SK-N-SH (cell line): Measurements from ENCODE around the gene NPAS3. TPM values are rescaled to one million over a fixed set of nuclear protein-coding genes. Genes with fewer than 3 reads are reported as not detected.

Experiments
- CTCF ChIA-PET: fragments of 300-600, 350-600 bp; formaldehyde crosslinking; extraction: SDS; loops from one replicate; lab custom pipeline; 2021; lab: Yijun Ruan, JAX
- POLR2A ChIA-PET: fragments of 350-600 bp; sonication (Branson Sonifier 250); formaldehyde crosslinking; extraction: SDS; loops from one replicate; lab custom pipeline; 2020; ENCODE audit warnings: antibody characterized with exemption, inconsistent platforms; lab: Yijun Ruan, JAX
- DNase-seq: peaks from one replicate; pipeline ENCODE4 v3.0.0; 2012
- H2AFZ ChIP-seq: fragments of 200-600 bp; sonication (generic); 2 replicates; pipeline ENCODE4 v1.8.1; 2016; ENCODE audit warnings: antibody characterized with exemption, mild to moderate bottlenecking, low read depth
- H3F3A ChIP-seq: fragments of 200-600 bp; sonication (generic); replicated peaks from 2 replicates; pipeline ENCODE3; 2016; ENCODE audit warnings: antibody characterized with exemption, mild to moderate bottlenecking; ENCODE audit not compliant: insufficient read depth
- H3K27ac ChIP-seq, 2 experiments: fragments of 200-500 bp in 1 of 2; fragments of 200-600 bp in 1 of 2; sonication (Bioruptor generic) in 1 of 2; sonication (generic), shearing (Covaris generic) in 1 of 2; 2 replicates each; pipeline versions ENCODE4 v1.5.1 to v1.6.1; 2014 to 2016; ENCODE audit warnings: low read depth in 2 of 2, inconsistent platforms in 1 of 2, low read length in 1 of 2, mild to moderate bottlenecking in 1 of 2, mixed read lengths in 1 of 2
- H3K27me3 ChIP-seq: fragments of 200-600 bp; sonication (generic), shearing (Covaris generic); 2 replicates; pipeline ENCODE4 v1.6.1; 2016; ENCODE audit warnings: mixed run types; ENCODE audit not compliant: insufficient read depth
- H3K36me3 ChIP-seq, 2 experiments: fragments of 200-500 bp in 1 of 2; fragments of 200-600 bp in 1 of 2; sonication (Bioruptor generic) in 1 of 2; sonication (generic) in 1 of 2; replicated peaks in 1 of 2; 2 replicates each; pipeline versions ENCODE3 to v1.5.1; 2014 to 2016; ENCODE audit warnings: low read length in 1 of 2, mild to moderate bottlenecking in 1 of 2; ENCODE audit not compliant: insufficient read depth in 2 of 2, control insufficient read depth in 1 of 2
- H3K4me1 ChIP-seq, 2 experiments: fragments of 200-500 bp in 1 of 2; fragments of 200-600 bp in 1 of 2; sonication (Bioruptor generic) in 1 of 2; sonication (generic), shearing (Covaris generic) in 1 of 2; 2 replicates each; pipeline versions ENCODE4 v1.5.1 to v1.6.1; 2014 to 2016; ENCODE audit warnings: low read depth in 1 of 2, low read length in 1 of 2, mixed run types in 1 of 2; ENCODE audit not compliant: insufficient read depth in 2 of 2, control insufficient read depth in 1 of 2
- H3K4me2 ChIP-seq: fragments of 200-600 bp; sonication (generic), shearing (Covaris generic); 2 replicates; pipeline ENCODE4 v1.6.1; 2017; ENCODE audit warnings: mixed run types
- H3K4me3 ChIP-seq, 2 experiments: fragments of 200-500 bp in 1 of 2; fragments of 200-600 bp in 1 of 2; sonication (Bioruptor generic) in 1 of 2; sonication (generic), shearing (Covaris generic) in 1 of 2; 2 replicates each; pipeline versions ENCODE4 v1.5.1 to v1.8.1; 2014 to 2016; ENCODE audit warnings: low read depth in 2 of 2, inconsistent platforms in 1 of 2, low read length in 1 of 2, mild to moderate bottlenecking in 1 of 2, mixed read lengths in 1 of 2, moderate library complexity in 1 of 2
- H3K79me2 ChIP-seq: fragments of 200-600 bp; sonication (generic); 2 replicates; pipeline ENCODE4 v1.8.1; 2017; ENCODE audit warnings: mild to moderate bottlenecking; ENCODE audit not compliant: insufficient read depth
- H3K9ac ChIP-seq: fragments of 200-600 bp; sonication (generic); 2 replicates; pipeline ENCODE4 v1.6.1; 2017; ENCODE audit warnings: mixed run types
- H3K9me2 ChIP-seq: fragments of 200-600 bp; sonication (generic); 2 replicates; pipeline ENCODE4 v1.6.1; 2017; ENCODE audit warnings: mixed run types
- H3K9me3 ChIP-seq: fragments of 200-600 bp; sonication (generic); 2 replicates; pipeline ENCODE4 v1.6.1; 2017; ENCODE audit warnings: mixed run types, mild to moderate bottlenecking, moderate library complexity
- H4K20me1 ChIP-seq: fragments of 200-600 bp; sonication (generic); 2 replicates; pipeline ENCODE4 v1.6.1; 2017; ENCODE audit warnings: mild to moderate bottlenecking, mixed run types; ENCODE audit not compliant: insufficient read depth
- ELF1 ChIP-seq: IDR thresholded peaks from 2 replicates; pipeline ENCODE4 v1.4.0; 2012
- EZH2phosphoT487 ChIP-seq: fragments of 200-600 bp; sonication (generic); IDR thresholded peaks from 2 replicates; pipeline ENCODE4 v1.6.1; 2017; ENCODE audit warnings: low read depth, mixed run types, mild to moderate bottlenecking, antibody characterized with exemption, moderate library complexity, borderline replicate concordance
- FOXJ3 ChIP-seq: sonication (generic); formaldehyde crosslinking; IDR thresholded peaks from 2 replicates; pipeline ENCODE4 v1.5.1; 2020; ENCODE audit warnings: mild to moderate bottlenecking, missing genetic modification reagents
- FOXM1 ChIP-seq: IDR thresholded peaks from 2 replicates; pipeline ENCODE4 v1.4.0; 2012; ENCODE audit warnings: low read depth, mild to moderate bottlenecking
- MXI1 ChIP-seq: IDR thresholded peaks from 2 replicates; pipeline ENCODE4 v1.6.1; 2012; ENCODE audit warnings: mild to moderate bottlenecking, low read depth, low read length, improper control_type of control experiment
- RFX5 ChIP-seq: IDR thresholded peaks from 2 replicates; pipeline ENCODE4 v1.6.1; 2012; ENCODE audit warnings: mild to moderate bottlenecking, improper control_type of control experiment, low read length
- RXRA ChIP-seq: IDR thresholded peaks from 2 replicates; pipeline ENCODE4 v1.4.0; 2012; ENCODE audit warnings: low read depth, mild to moderate bottlenecking, borderline replicate concordance
- TCF12 ChIP-seq: IDR thresholded peaks from 2 replicates; pipeline ENCODE4 v1.4.0; 2012
- WGBS: methylation state at CpG from one replicate; pipeline ENCODE4 v1.1.6; 2017; ENCODE audit warnings: low lambda C conversion rate; 5-methylcytosine and 5-hydroxymethylcytosine counted together
- polyA plus RNA-seq, 3 experiments: library from polyadenylated mRNA; depleted of rRNA; stranded (reverse); fragments of >200 nt; gene quantifications; 2 replicates each; pipeline ENCODE4 v1.2.3, GENCODE V29; 2012
- TF ChIP-seq, protein P1 (sequence below): IDR thresholded peaks from 2 replicates; pipeline ENCODE4 v1.6.1; 2012; ENCODE audit warnings: mild to moderate bottlenecking, low read depth, low read length, moderate library complexity
- TF ChIP-seq, protein P2 (sequence below): IDR thresholded peaks from 2 replicates; pipeline ENCODE4 v1.4.0; 2012; ENCODE audit warnings: low read depth
- TF ChIP-seq, protein P3 (sequence below): IDR thresholded peaks from 2 replicates; pipeline ENCODE4 v1.4.0; 2012; ENCODE audit warnings: low read depth, borderline replicate concordance

NPAS3 gene
- polyA plus RNA-seq, 1 of the 3 experiments (the other 2 are of a cell fraction), result 4.3 TPM

DNA sequence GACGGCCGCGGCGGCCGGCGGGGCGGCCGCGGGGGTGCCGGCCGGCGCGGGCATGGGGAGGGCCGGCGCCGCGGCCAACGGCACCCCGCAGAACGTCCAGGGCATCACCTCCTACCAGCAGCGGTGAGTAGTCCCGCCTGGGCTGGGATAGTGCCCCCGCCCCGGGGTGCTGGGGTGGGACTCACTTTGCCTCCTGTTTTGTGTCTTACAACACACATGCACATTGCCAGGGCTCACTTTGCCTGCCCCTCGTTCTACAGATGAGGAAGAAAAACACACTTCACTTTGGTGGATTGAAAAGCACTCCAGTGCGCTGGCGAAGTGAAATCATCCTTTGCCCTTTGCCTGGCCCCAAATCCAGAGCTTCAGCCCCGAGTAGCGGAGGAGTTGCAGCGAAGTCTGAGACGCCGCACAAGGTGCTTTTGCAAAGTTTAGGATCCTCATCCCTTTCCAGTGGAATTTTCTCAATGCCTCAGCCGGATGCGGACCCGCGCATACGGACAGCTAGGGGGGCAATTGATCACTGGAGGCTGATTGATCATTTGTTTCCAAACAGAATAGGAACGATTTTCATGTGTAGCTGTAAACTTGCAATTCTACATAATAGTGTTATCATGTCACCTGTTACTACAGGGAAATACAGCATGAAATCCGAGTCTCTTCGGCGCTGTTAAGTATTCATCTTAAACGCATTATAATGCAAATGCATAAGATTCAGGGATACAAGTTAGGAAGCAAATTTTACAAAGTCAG lies 3.6 kb upstream of the NPAS3 start:
- H4K20me1 ChIP-seq, result no peaks in the 10 kb centered on the region
- POLR2A ChIA-PET, result no interaction called here
- peaks cover 0 to 26% of the 10 kb centered on the region in 2 experiments; a peak in 2 of 4 replicates for H3K4me1 ChIP-seq
- H3K9me3 ChIP-seq, result no peaks in the 10 kb centered on the region
- H3K27ac ChIP-seq, result no peak overlapping the region
- no peaks in the 10 kb centered on the region for H3K9me2 ChIP-seq
- WGBS, result 6% methylated on average over 20 of the region's 42 CpGs
- H3K36me3 ChIP-seq, result no peaks in the 10 kb centered on the region
- H2AFZ ChIP-seq, result peak overlapping the region; percentile 45; the same call in 1 of the 2 replicates
- H3K4me2 ChIP-seq, result peak overlapping the region; percentile 90
- H3K27me3 ChIP-seq, result no peaks in the 10 kb centered on the region; the same call in 1 of the 2 replicates
- TF ChIP-seq RXRA, result no peak
- no peak for TF ChIP-seq TCF12
- no peak for TF ChIP-seq EZH2phosphoT487
- TF ChIP-seq, protein P1, sequence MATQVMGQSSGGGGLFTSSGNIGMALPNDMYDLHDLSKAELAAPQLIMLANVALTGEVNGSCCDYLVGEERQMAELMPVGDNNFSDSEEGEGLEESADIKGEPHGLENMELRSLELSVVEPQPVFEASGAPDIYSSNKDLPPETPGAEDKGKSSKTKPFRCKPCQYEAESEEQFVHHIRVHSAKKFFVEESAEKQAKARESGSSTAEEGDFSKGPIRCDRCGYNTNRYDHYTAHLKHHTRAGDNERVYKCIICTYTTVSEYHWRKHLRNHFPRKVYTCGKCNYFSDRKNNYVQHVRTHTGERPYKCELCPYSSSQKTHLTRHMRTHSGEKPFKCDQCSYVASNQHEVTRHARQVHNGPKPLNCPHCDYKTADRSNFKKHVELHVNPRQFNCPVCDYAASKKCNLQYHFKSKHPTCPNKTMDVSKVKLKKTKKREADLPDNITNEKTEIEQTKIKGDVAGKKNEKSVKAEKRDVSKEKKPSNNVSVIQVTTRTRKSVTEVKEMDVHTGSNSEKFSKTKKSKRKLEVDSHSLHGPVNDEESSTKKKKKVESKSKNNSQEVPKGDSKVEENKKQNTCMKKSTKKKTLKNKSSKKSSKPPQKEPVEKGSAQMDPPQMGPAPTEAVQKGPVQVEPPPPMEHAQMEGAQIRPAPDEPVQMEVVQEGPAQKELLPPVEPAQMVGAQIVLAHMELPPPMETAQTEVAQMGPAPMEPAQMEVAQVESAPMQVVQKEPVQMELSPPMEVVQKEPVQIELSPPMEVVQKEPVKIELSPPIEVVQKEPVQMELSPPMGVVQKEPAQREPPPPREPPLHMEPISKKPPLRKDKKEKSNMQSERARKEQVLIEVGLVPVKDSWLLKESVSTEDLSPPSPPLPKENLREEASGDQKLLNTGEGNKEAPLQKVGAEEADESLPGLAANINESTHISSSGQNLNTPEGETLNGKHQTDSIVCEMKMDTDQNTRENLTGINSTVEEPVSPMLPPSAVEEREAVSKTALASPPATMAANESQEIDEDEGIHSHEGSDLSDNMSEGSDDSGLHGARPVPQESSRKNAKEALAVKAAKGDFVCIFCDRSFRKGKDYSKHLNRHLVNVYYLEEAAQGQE, result no peak
- peak; percentile 73; the same call in 1 of the 2 replicates for TF ChIP-seq RFX5
- no peak for TF ChIP-seq FOXM1
- TF ChIP-seq, protein P2, sequence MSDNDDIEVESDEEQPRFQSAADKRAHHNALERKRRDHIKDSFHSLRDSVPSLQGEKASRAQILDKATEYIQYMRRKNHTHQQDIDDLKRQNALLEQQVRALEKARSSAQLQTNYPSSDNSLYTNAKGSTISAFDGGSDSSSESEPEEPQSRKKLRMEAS, result 0 out of 2 replicates have a peak, but pooled peaks have one; percentile 15
- no peak for TF ChIP-seq ELF1
- TF ChIP-seq, protein P3, sequence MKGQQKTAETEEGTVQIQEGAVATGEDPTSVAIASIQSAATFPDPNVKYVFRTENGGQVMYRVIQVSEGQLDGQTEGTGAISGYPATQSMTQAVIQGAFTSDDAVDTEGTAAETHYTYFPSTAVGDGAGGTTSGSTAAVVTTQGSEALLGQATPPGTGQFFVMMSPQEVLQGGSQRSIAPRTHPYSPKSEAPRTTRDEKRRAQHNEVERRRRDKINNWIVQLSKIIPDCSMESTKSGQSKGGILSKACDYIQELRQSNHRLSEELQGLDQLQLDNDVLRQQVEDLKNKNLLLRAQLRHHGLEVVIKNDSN, result no peak
- TF ChIP-seq FOXJ3 (CRISPR knock-in tag), result no peak
- TF ChIP-seq MXI1, result no peak
- peaks cover 18% of the 10 kb centered on the region for H3F3A ChIP-seq
- CTCF ChIA-PET, result interaction anchor here (1.6 kb wide), 1 partner anchor 34 kb away, joined by 4 read pairs; no protein-coding TSS in a partner anchor
- H3K9ac ChIP-seq, result no peak overlapping the region
- peak overlapping the region; percentile 60 to 80 for H3K4me3 ChIP-seq
- no peak for DNase-seq
- H3K79me2 ChIP-seq, result no peaks in the 10 kb centered on the region
